ENCODE measurements around the gene TRAPPC4.
"Not testable (repeated sequence)": the region's sequence is repeated elsewhere in the genome, so short reads cannot be mapped to it uniquely, and the experiment has no call there.

The TRAPPC4 gene

DNA sequence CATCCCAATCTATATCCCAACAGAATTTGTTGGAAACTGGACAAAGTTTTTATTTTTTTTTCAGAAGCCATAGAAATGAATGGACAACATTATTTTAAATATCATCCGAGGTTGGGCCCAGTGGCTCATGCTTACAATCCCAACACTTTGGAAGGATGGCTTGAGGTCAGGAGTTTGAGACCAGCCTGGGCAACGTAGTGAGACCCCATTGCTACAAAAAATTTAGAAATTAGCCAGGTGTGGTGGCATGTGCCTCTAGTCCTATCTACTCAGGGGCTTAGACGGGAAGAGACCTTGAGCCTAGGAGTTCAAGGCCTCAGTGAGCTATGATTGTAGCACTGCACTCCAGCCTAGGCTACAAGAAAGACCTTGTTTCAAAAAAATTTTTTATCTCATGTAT, 16.2 kb downstream of the TRAPPC4 start:
- no peak for TF ChIP-seq CTCF (IDR thresholded peaks at IDR 0.05; ENCODE audit: insufficient read depth, low read depth, low read length, missing control alignments)
- H3K4me3 ChIP-seq (ENCODE audit: low read length) = no peak overlapping the region
- DNase-seq (ENCODE audit: low read depth) = no peak

GRCh38 chr11:119038884-119039283, 20.3 kb downstream of the TRAPPC4 start:
- no peak for TF ChIP-seq CTCF (IDR thresholded peaks at IDR 0.05; ENCODE audit: insufficient read depth, low read depth, low read length, missing control alignments)
- H3K4me3 ChIP-seq (ENCODE audit: low read length) = no peak overlapping the region

GRCh38 chr11:119039471-119039870, 20.9 kb downstream of the TRAPPC4 start:
- H3K4me3 ChIP-seq (ENCODE audit: low read length); DNase-seq (ENCODE audit: low read depth): not testable (repeated sequence)

More at GRCh38 chr11:119038884-119039283, 20.3 kb downstream of the TRAPPC4 start:
- DNase-seq (ENCODE audit: low read depth) = no peak

GRCh38 chr11:119041821-119042514, 23.4 kb downstream of the TRAPPC4 start:
- TF ChIP-seq CTCF (IDR thresholded peaks at IDR 0.05; ENCODE audit: insufficient read depth, low read depth, low read length, missing control alignments) = no peak
- no peak overlapping the region for H3K4me3 ChIP-seq (ENCODE audit: low read length)
- peak; percentile 33 for DNase-seq (ENCODE audit: low read depth)

DNA sequence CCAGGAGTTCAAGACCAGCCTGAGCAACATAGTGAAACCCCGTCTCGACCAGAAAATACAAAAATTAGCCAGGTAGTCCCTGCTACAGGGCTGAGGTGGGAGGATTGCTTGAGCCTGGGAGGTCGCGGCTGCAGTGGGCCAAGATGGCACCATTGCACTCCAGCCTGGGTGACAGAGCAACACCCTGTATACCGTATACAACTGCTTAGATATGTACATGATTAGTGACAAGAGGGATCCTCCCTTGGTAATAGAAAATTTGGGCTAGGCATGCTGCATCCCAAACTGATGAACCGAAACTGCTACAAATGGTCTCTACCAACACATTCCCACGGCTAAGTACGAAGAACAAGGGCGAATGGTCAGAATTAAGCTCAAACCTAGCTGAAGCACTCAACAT, 24.4 kb downstream of the TRAPPC4 start:
- no peak for TF ChIP-seq CTCF (IDR thresholded peaks at IDR 0.05; ENCODE audit: insufficient read depth, low read depth, low read length, missing control alignments)
- H3K4me3 ChIP-seq (ENCODE audit: low read length) = no peak overlapping the region
- DNase-seq (ENCODE audit: low read depth) = no peak

GRCh38 chr11:119044708-119045107, 26.1 kb downstream of the TRAPPC4 start:
- no peak for DNase-seq (ENCODE audit: low read depth)
- no peak overlapping the region for H3K4me3 ChIP-seq (ENCODE audit: low read length)
- TF ChIP-seq CTCF (IDR thresholded peaks at IDR 0.05; ENCODE audit: insufficient read depth, low read depth, low read length, missing control alignments) = peak; percentile 14

DNA sequence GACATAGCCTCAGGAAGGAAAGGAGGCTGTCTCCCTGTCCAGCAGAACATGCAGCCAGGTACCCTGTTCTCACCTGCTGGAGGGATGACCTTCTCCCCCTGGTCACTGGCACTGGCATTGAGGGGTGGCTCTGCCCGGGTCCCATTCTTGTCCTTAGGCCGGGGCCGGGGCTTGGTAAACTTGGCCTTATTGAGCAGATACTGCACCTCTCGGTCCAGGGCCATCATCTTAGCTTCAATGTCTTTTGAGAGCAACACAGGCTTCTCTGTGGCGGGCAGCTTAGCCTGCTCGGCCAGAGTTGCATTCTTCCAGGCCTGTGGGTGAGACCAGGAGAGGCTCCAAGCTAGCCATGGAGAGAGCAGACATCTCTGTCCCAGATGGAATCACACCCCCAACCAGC, 27.9 kb downstream of the TRAPPC4 start:
- no peak overlapping the region for H3K4me3 ChIP-seq (ENCODE audit: low read length)
- DNase-seq (ENCODE audit: low read depth) = no peak
- TF ChIP-seq CTCF (IDR thresholded peaks at IDR 0.05; ENCODE audit: insufficient read depth, low read depth, low read length, missing control alignments) = no peak
